HG03064 (cell line): Measurements from ENCODE around the gene SEMA4B.
"Not testable (repeated sequence)": the region's sequence is repeated elsewhere in the genome, so short reads cannot be mapped to it uniquely, and the experiment has no call there.

ENCODE experiments used
- ATAC-seq: cut with Tn5 transposase; IDR thresholded peaks from one replicate; pipeline ENCODE4 v1.9.1; 2021; ENCODE audit warnings: low read depth; ENCODE audit not compliant: unreplicated experiment

The SEMA4B gene

DNA sequence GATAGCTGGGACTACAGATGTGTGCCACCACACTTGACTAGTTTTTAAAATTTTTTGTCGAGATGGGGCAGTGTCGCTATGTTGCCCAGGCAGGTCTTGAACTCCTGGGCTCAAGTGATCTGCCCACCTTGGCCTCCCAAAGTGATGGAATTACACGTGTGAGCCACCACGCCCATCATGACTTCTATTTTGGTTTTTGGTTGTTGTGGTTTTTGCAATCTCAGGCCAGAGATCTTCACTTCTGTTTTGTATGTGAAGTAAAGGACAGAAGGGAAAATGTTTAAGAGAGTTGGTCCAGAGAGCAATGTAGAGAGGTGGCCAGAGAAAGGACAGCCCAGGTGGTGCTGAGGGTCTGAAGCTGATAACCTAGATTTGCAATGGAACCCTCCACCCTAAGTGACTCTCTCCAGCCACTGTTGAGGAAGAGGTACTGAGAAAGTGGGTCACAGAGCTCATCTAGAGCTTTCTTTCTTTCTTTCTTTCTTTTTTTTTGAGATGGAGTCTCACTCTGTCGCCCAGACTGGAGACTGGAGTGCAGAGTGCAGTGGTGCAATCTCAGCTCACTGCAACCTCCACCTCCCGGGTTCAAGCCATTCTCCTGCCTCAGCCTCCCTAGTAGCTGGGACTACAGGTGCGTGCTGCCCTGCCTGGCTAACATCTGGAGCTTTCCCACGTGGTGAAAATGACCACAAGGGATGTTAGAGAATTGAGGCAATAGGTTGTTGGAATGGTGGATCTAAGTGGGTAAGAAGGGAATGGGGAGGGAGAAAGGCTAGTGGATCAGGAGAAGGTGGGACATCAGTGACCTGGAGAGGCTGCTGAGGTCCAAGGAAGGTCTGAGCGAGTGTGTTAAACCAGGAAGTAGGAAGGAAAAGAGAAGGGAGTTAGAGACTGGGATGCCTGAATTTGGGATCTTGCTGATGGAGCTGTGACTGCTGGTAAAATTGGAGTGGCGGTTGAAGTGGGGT, 22.4 kb upstream of the SEMA4B start:
- ATAC-seq = no peak

DNA sequence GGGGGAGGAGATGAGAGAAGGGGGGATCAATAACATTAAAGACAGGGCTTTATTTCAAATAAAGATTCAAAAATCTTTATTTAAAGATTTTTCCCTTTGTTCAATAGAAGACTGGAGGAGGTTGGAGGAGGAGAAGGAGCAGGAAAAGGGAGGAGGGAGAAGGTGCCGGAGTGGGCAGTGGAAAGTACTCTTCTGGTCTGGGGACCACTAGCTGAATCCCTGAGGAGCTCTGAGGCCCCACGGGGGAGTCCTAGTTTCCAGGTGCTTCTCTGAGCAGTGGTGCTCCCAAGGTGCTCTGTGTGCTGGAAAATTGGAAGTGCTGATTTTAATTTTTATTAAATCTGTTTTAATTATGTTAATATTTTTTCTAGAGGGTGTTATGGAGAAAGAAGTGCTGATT, 19.4 kb upstream of the SEMA4B start:
- ATAC-seq = no peak

DNA sequence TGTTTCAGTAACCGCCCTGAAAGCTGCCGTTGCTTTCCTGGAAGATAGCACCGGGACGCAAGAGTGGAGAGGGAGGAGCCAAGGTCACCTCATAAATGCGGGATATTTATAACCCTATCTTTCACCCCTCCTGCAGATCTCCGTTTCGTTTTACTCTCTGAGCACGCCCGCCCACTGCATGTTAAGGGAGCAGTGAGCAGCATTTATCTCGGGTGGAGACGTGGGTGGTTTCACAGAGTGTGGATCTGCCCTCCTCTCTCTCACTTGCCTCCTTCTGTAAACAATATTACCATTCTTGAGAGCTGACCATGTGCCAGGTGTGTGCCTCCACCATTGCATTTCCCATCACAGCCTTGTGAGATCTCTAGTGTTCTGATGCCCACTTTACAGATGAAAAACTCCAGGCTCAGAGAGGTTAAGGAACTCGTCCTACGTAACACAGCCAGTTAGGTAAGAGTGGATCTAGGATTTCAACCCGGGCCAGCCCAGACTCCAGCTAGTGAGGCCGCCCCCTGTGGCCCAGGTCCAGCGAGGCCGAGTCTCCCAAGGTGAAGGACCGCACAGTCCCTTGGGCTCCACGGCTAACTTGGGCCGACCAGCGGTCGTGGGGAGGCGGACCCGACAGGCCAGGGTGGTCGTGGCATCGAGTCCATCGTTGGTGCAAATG, 16.9 kb upstream of the SEMA4B start:
- peak; percentile 35 for ATAC-seq

DNA sequence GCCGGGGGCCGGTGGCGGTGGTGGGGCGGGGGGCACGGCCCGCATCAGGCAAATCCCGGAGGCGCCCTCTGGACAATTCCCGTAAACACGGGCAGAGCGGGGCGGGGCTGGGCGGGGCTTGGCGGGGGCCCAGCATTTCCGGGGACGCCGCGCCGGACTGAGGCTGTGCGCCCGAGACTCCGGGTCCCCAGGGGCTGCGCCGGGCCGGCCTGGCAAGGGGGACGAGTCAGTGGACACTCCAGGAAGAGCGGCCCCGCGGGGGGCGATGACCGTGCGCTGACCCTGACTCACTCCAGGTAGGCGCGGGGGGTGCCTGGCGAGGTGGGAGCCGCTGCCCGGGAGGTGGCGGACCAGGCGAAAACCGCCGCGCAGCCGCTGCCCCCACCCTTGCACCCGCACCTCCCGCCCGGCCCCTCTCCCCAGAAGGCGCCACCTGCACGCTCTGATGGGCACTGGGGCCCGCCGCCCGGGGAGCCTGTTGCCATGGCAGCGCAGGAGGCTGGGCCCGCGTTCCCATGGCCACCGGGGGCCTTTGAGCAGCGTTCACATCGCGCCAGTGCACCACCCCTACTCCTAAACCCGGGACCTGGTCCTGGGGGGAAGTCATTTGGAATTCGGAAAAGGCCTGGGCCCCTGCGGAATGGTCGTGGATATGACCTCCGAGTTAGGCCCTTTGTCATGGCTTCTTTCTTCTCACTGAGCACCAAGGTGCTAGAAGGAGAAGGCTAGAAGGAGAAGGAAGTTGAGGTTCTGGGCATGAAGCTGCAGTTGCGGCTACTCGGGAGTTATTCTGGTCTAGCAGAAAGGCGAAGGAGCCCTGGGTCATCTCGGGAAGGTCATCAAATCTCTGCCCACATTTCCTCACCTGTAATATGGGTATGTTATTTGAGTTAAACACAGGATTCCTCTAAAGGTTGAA, 16.1 kb upstream of the SEMA4B start:
- ATAC-seq = peak; percentile 68

DNA sequence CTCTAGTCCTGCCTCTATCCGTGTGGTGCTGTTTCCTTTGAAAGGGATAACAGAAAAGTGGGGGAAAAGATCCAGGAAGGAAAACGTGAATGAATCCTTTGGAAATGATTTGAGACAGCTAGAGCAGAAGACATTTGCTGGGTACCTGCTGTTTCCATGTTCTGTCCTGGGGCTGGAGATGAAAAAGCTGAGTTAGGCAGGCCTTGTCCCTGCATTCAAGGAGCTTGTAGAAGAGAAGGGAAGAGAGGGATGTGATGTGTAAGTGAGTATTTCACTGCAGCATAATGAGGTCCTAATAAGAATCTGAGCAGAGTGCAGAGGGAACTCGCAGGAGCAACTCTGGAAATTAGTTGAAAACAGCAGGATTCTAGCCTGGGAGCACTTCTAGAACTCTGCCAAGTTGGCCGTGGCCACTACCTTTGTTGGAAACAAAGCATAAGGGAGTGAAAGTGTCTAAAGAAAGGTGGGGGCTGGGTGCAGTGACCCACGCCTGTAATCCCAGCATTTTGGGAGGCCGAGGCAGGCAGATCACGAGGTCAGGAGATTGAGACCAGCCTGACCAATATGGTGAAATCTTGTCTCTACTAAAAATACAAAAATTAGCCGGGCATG, 13.8 kb upstream of the SEMA4B start:
- ATAC-seq = no peak

DNA sequence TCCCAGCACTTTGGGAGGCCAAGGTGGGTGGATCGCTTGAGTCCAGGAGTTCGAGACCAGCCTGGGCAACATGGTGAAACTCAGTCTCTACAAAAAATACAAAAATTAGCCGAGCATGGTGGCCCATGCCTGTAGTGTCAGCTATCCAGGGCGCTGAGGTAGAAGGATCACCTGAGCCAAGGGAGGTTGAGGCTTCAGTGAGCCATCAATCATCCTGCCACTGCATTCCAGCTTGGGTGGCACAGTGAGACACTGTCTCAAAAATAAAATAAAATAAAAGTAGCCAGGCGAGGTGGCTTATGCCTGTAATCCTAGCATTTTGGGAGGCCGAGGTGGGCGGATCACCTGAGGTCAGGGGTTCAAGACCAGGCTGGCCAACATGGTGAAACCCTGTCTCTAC, 13.1 kb upstream of the SEMA4B start:
- ATAC-seq = not testable (repeated sequence)

DNA sequence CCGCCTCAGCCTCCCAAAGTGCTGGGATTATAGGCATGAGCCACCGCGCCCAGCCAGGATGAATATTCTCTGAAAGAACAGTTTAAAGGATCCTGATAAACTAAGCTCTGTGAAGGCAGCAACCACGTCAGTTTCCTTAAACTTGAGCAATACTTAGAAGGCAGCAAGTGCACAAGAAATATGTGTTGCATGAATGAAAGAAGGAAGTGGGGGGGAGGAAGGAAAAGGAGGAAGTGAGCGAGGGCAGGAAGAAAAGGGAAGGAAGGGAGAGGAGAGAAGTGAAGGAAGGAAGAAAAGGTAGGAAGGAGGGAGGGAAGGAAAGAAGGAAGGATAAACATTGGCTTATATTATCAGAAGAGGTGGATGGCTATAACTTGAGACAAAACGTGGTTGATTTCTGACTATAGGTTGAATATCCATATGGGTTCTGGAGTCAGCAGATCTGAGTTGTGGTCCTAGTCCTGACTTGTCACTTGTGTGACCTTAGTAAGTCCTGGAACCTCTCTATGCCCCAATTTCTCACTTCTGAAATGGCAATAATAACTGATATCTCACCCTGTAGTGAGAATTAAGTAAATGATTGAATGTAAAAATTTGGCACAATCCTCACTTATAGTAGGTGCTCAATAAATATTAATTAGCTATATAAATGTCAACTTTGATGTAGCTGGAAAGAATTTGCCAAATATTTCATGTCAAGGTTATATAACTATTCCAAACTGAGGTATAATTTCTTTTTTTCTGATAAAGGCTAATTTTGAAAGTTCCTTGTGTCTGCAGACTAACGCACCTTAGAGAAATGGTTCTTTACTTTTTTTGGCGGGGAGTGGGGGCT, 12.0 kb upstream of the SEMA4B start:
- ATAC-seq = no peak

DNA sequence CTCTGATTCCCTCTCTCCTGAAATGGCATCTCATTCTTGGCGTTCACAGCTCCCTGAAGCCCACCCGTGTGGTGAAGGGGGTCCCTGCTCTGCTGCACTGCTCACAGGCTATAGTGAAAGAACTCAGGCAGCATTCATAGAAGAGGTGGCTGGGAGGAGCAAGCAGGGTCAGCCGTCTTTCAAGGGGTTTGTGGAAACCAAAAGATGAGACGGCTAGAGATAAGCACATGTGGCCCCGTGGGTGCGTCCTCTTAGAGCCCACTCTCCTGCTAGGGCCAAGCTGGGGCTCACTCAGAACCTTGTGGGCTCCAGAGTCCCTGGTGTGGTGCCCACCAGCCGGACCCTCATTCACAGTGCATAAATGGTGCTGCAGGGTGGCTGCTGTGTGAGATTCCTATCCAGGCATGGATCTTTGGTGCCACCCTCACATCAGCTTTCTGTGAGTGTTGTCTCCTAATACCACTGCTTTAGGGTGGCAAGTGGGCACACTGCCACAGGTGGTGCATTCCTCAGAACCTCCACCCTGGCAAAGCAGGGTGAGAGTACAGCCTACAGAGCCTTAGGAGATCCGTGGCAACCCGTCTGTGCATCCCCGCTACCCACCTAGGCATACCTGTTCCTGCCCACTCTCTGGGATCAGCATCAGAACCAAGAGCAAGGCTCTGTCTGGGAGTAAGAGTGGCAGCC, 11.2 kb upstream of the SEMA4B start:
- no peak for ATAC-seq

DNA sequence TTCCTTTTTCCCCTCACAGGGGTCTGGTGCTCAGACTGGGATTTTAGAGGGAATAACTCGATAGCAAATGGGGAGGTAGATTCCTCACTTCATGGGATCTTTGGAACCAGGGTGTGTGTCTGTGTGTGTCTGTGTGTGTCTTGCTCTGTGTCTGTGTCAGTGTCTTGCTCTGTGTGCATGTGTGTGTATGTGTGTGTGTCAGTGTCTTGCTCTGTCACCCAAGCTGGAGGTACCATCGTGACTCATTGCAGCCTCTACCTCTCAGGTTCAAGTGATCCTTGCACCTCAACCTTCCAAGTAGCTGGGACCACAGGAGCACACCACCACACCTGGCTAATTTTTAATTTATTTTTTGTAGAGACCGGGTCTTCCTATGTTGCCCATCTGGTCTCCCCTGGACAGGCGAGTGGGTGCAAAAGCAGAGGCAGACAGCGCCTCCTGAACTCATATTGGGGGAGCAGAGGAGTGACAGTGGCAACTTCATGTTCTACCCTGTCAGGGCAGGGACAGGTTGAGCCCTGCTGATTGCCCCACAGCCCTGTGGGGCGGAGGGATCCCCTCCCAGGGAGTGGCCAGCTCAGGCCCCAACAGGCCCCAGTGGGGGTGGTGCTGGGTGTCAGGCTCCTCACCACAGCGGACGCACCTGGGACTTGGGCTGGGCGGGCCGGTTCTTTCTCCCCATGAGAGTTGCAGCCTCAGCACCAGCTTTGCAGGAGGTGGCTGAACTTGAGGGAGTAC, 10.4 kb upstream of the SEMA4B start:
- peak; percentile 53 for ATAC-seq

DNA sequence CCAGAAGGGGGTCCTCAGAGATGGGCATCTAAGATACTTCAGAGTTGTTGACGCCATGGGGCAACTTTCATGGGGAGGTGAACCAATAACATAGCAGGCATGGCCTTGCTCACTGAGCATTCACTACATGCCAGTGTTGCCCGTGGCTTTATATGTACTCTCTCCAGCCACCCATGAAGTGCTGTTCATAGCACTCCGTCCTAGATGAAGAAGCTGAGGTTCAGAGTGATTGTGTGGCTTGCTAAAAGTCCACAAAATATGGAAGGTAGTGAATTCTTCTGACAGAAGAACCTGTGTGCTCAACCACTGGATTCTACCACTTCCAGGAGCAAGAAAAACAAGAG, 9.8 kb upstream of the SEMA4B start:
- peak; percentile 15 for ATAC-seq

DNA sequence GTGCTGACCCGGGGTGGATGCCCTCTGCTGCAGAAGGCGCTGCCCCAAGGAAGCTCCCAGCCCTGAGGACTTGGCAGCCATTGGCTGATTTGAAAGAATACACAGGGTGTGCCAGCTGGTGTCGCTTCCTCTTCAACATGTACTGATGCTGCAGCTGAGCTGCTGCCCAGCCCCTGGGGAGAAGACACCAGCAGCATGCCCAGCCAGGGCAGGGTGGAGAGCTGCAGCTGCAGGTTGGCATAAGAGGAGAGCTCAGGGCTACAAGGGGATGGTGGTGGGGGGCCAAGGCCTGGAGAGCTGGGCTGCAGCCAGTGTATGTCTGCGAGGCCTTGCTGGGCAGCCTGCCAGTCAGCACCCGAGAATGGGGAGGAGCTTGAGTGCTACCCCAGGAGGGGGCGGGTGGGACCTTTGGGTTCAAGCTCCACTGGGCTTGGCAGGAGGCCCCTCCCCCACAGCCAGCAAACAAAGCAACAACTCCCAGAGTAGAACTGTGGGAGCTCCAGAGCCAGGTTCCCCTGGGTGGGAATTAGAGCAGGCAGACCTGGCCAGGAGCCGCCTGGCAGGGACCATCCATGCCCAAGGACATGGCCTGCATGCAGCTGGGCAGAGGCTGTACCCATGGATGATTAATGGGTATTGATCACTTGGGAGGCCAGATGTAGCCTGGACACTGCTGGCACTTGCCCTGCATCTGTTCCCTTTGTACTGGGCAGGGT, 9.2 kb upstream of the SEMA4B start:
- peak; percentile 59 for ATAC-seq

DNA sequence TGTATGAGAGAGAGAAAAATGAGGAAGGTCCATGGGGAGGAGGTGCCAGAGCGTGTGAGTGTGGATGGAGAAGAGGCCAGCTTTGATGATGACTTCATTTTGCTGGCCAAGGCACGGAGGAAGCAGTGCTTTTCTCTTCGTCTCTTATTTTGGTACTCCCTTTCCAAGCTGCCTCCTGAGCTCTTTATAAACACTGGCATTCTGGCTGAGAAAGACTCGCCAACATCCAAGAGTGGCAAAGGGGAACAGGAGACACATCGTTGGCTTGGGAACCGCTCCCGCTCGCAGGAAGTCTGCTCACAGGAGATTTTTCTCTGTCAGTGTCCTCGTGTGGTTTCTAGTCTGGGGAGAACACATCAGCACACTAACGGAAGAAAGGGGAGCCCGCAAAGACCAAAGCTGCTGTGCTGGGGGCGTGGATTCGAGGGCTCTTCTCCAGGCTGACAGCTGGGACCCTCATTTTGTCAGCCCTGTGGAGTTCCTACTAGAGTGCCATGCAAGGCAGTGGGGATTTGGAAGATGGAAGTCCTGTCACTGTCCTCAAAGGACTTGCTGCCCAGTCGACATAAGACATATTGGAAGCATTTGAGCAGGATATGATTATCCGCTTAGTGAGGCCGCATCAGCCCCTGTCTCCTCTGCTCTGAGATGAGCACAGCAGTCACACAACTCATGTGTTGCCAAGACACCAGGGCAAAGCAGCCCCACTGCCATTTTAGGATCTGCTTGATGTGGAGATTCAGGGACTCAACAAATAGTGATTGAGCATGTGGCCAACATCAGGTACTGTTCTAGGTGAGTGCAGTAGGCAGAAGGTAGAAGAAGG, 8.0 kb upstream of the SEMA4B start:
- ATAC-seq = no peak

DNA sequence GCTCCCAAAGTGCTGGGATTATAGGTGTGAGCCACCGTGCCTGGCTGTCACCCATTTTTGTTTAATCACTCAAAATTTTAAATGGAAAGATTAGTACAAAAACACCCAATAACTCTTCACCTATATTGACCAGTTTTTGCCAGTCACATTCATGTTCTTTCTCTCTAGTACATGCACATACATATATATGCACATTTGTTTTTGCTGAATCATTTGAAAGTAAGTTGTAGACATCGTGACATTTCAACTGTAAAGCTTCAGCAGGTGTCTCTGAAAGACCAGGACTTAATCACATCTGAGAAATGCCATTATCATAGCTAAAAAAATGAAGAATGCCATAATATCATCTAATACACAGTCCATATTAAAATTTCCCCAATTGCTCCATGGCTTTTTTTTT, 6.5 kb upstream of the SEMA4B start:
- no peak for ATAC-seq

DNA sequence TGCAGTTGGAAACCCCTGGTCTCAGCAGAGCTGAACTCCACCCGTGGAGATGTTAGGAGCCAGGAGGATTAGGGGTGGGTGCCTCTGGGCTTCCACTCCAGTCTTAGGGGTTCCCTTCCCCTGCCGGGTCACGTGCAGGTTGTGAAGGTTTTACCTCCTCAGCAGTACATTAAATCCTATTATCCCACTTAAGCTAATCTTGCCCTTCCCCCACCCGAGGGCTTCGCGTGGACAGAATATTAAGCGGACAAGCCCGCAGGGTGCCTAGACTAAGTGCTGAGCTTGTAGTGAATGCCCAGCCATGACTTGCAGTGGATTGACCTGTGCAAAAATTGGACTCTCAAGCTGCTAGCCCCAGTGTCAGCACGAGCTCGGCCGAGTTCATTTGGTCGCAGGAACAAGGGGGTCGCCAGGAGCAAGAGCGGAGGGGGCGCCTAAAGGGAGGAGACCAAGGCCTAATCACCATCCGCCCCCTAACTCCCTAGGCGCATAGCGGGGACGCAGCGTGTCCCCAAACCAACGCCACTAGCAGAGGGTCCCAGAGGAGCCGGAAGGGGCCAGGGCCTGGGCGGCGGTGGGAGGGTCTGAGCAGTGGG, 498 bp upstream of the SEMA4B start:
- ATAC-seq = no peak

DNA sequence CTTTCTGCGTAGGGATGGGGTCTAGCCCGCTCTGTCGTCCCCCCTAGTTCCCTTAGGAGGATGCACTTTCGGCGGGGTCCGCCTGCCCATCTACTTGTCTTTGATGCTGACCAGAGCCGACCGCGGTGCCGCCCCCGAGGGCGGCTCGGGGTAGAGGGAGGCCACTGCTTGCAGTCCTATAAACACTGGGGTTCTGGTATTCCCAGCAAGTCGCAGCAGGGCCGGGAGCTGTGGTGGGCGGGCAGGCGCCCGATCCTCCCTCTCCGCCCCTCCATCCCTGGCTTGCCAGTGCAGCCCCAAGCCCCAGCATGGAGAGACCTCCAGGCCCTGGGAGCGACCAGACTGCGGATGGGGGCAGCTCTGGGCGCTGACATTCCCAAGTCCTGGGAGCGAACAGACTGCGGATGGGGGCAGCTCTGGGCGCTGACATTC, 830 bp downstream of the SEMA4B start:
- ATAC-seq = peak; percentile 3

DNA sequence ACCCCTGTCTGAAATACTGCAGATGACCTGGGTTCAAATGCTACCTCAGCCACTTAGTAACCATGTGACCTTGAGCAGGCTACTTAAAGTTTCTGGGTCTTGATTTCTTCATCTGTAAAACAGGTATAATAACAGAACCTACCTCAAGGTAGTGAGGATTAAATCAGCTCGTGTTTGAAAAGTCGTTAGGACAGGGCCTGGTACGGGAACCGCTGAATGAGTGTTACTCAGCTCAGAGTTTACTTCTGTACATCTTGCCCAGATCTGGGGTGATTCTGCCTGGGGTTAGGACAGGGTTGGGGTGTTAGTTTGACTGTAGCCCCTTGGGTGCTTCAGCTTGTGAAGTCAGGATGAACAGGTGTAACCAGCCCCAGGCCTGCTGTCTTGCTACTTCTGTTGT, 1.8 kb downstream of the SEMA4B start:
- ATAC-seq = no peak

DNA sequence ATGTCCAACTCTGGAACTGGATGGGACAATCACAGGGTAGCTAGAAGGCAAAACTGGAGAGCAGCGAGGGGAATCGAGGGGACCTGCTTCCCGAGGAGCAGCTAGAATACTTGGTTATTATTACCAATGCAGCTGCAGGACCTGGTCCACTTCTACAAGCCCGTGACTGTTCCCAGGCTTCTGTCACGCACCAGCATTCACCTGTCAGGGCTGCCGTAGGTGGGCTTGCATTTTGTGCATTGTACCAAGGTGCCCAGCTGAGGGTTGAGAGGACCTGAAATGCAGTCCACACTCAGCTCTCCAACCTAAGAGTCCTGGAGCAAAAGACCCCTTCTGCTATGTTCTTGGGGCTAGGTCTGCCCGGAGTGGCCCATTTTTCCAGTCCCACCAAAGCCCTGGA, 2.3 kb downstream of the SEMA4B start:
- ATAC-seq = no peak
